ENCODE measurements around the gene ETV2.
"Not testable (repeated sequence)": the region's sequence is repeated elsewhere in the genome, so short reads cannot be mapped to it uniquely, and the experiment has no call there.

ETV2 gene

DNA sequence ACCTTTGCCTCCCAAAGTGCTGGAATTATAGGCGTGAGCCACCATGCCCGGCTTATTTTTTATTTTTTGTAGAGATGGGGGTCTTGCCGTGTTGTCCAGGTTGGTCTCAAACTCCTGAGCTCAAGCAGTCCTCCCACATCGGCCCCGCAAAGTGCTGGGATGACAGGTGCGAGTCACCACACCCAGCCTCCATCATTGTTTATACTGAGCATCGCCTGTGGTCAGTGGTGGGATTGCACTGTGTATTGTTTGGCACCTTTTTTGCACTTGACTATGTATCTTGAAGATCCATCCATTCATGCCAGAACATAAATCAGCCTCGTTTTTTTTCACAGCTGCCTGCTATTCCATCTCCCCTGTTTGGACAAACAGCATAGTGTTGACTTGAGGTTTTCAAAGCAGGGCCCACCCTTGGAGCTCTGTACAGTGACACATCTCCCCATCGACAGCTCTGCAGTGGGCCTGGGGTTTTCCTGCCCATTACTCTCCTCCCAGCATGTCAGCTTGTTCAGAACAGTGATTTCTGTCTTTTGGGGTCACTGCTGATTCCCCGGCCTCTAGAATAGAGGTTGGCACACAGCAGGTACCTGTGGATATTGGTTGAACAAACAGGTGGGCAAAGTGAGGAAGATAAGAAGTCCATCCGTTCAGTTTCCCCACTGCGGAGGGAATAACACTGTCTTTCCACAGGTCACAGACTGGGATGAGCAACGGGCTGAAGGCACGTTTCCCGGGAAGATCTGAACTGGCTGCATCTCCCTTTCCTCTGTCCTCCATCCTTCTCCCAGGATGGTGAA, 16.6 kb downstream of the ETV2 start:
- DNase-seq (ENCODE audit: low read depth), result no peak

DNA sequence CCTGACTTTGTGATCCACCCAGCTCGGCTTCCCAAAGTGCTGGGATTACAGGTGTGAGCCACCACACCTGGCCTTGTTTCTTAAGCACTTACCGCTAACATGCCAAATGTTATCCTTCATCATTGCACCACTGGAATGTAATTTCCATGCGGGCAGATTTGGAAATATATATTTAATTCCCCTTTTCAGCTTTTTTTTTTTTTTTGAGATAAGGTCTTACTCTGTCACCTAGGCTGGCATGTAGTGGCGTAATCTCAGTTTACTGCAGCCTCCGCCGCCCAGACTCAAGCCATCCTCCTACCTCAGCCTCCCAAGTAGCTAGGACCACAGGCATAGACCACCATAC, 20.4 kb downstream of the ETV2 start:
- DNase-seq (ENCODE audit: low read depth), result no peak

DNA sequence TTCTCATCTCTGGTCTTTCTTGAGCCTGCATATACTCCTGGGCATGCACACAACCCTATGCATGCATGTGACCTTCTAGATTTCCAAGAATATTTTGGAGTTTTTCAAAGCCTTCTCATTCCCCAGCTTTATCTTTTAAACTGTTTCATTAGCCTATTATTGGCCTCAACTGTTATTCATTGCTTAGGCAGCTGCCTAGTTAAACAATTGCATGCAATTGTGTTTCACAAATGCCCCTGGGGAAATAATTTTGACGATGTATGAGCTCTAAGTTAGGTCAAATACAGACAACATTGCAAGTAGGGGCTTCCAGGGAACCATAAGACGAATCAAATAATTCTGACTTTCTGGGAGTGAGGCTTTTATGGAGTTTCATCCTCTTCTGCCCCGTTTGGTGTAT, 22.4 kb downstream of the ETV2 start:
- DNase-seq (ENCODE audit: low read depth), result no peak

DNA sequence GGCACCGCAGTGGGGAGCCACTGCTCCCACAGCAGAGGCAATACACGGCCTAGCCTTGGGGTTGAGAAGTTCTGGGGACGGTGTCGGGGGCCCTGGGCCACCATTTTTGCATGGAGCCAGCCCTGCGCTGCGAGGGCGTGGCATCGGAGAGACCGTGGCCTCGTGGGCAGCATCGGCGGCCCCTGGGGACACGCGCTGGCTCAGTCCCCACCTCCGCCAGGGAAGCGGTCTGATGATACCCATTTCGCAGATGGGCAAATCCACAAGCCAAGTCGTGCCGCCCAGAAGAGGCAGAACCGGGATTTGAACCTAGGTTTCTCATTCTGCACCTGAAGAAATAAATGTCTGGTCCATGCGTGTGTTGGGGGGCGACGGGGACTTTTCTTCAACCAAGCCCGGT, 23.6 kb downstream of the ETV2 start:
- DNase-seq (ENCODE audit: low read depth), result no peak

DNA sequence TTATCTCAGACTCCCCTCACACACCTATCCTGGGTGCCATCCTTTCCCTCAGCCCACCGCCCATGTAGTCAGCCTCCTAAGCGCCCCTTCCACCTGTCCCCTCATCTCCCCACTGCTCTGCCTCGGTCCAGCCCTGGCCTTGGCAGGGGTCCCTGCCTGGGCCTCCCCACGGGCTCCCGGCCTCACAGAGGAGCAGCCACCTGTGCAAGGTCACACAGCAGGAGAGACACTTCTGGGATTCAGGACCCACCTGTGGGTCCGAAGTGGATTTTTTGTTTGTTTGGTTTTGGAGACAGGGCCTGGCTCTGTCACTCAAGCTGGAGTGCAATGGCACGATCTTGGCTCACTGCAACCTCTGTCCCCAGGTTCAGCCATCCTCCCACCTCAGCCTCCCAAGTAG, 24.1 kb downstream of the ETV2 start:
- no peak for DNase-seq (ENCODE audit: low read depth)

DNA sequence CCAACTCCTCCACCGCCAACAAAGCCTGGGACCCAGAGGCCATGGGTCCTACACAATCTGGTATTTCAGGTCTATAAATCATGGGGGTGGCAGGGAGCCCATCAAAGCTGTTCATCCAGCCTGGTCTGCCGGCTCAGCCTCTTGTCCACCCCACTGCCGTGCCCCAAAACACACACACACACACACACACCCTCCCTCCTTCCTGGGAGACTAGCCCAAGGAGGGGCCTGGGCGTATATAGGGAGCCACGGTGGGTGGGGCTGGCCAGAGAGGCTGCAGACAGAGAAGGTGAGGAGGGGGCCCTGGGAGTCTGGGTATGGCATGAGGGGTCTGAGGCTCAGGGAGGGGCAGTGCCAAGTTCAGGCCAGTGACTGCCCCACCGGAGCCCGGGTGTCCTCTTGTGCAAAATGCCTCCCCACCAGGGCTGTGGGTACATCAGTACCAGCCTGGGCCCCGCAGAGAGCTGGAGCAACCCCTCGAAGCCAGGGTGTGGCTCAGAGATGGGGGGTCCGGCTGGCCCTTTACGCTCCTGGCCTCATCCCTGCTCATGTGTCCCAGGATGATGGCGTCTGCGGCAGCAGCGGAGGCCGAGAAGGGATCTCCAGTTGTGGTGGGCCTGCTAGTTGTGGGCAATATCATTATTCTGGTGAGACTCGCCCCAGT, 24.8 kb downstream of the ETV2 start, which contains the start of gene UPK1A:
UPK1A (plus strand) TSS at position 267 of the 663 bp plus-strand sequence; CDS start at position 563, 296 bp downstream.
- DNase-seq (ENCODE audit: low read depth), result no peak

DNA sequence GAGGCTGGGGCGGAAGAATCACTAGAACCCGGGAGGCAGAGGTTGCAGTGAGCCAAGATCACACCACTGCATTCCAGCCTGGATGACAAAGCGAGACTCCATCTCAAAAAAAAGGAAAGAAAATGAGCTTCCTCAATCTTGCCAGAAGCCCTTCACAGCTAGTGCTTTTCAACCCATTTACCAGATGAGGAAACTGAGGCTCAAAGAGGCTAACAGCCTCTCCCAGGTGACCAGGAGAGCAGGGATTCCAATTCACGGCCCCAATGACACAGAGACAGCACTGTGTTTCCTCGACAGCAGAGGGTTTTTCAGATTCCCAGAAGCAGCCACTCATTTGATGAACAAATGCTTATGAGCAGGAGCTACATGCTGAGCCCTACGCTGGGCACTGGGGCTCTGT, 28.0 kb downstream of the ETV2 start:
- DNase-seq (ENCODE audit: low read depth), result no peak

DNA sequence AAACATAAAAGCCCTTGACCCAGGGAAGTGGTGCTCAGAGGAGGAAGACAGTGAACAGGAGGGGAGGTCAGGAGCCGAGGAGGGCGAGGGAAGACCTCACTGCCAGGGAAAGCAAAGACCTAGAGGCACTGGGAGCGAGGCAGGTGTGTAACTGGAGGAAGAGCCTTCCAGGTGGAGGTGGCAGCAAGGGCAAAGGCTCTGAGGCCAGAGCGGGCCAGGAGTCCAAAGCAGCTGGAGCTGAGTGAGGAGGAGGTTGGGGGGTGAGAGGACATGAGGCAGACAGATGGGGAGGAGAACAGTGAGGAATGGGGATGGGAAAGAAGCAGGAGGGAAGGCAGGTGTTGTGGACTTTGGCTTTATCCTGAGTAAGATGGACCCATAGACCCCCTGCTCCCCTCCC, 28.4 kb downstream of the ETV2 start:
- DNase-seq (ENCODE audit: low read depth), result no peak

DNA sequence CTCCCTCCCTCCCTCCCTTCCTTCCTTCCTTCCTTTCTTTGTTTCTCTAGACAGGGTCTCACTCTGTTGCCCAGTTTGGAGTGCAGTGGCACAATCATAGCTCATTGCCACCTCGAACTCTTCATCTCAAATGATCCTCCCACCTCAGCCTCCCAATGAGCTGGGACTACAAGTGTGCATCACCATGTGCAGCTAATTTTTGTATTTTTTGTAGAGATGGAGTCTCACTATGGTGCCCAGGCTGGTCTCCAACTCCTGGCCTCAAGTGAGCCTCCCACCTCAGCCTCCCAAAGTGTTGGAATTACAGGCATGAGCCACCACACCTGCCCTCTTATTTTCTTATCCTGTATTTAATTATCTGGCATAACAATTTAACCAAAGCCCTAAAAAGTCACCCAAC, 29.1 kb downstream of the ETV2 start:
- no peak for DNase-seq (ENCODE audit: low read depth)

DNA sequence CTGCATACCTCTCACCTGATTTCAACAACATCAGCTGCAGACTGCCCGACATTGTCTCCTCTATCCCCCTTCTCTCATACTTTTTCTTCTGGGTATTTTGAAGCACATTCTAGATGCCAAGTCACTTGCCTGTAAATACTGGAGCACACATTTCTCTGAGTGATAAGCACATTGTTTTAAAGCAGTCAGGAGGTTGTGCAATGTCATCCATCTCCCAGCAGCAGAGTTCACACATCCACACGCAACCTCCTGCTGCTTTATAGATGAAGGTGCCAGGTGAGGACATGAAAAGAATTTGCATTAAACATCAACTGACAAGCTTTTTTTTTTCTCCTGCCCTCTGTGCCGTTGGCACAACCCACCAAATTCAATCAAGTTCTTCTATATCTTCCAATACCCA, 30.3 kb downstream of the ETV2 start:
- no peak for DNase-seq (ENCODE audit: low read depth)

DNA sequence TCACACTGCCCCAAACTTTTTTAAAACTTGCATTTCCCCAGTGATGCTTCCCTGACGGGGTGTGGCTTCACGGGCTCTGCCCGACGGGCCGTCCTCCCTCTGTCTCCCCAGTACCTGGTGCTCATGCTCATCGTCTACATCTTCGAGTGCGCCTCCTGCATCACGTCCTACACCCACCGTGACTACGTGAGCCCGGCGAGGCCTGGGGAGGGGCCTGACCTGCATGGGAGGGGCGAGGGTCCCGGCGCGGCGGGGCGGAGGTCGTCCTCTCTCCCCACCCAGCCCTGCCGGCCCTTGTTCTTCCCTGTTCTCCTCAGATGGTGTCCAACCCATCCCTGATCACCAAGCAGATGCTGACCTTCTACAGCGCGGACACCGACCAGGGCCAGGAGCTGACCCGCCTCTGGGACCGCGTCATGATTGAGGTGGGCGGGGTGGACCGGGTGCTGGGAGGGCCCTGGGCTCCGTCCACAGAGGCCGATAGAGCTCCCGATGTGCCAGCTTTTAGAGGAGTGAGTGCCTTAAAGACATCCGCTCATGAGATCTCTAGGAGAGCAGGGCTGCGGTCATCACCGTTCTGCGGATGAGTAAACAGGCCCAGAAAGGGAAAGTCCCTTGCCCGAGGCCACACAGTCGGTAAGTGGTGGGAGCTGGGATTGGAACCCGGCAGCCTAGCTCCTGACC, 31.7 kb downstream of the ETV2 start:
- DNase-seq (ENCODE audit: low read depth), result peak; percentile 35

DNA sequence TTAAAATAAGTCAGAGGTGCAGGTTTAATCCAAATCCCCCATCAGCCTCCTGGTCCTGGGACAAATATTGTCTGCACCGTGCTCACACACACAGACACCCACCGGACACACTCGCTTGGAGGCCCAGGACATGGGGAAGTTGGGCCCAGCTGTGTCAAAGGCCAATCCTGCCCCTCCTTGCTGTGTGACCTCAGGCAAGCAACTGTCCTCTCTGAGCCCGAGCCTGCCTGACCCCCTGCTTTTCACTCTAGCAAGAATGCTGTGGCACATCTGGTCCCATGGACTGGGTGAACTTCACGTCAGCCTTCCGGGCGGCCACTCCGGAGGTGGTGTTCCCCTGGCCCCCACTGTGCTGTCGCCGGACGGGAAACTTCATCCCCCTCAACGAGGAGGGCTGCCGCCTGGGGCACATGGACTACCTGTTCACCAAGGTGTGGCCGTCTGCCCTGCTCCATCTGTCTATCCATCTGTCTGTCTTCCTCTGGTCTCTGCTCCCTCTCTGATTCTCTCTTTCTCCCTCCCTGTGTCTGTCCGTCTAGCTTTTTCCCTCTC, 34.1 kb downstream of the ETV2 start:
- DNase-seq (ENCODE audit: low read depth), result no peak

DNA sequence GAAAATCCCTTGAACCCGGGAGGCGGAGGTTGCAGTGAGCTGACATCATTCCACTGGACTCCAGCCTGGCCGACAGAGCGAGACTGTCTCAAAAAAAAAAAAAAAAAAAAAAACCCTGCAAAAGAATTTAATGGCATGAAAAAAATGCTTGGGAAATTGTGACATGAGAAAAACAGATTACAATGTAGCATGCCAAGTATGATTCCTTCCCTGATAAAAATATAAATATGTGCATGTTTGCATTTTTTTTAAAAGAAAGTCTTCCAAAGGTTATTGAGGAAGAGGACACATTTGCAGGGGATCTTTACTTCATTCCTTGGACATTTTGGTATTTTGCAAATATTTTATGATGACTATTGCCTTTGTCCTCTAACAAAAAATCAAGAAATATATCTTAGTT, 48.3 kb downstream of the ETV2 start:
- peak; percentile 42 for DNase-seq (ENCODE audit: low read depth)

DNA sequence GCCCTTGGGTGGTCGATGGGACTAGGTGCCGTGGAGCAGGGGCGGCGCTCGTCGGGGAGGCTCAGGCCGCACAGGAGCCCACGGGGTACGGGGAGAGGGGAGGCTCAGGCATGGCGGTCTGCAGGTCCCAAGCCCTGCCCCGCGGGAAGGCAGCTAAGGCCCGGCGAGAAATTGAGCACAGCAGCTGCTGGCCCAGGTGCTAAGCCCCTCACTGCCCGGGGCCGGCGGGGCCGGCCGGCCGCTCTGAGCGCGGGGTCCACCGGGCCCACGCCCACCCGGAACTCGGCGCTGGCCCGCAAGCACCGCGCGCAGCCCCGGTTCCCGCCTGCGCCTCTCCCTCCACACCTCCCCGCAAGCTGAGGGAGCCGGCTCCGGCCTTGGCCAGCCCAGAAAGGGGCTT, 49.6 kb downstream of the ETV2 start:
- DNase-seq (ENCODE audit: low read depth), result not testable (repeated sequence)

DNA sequence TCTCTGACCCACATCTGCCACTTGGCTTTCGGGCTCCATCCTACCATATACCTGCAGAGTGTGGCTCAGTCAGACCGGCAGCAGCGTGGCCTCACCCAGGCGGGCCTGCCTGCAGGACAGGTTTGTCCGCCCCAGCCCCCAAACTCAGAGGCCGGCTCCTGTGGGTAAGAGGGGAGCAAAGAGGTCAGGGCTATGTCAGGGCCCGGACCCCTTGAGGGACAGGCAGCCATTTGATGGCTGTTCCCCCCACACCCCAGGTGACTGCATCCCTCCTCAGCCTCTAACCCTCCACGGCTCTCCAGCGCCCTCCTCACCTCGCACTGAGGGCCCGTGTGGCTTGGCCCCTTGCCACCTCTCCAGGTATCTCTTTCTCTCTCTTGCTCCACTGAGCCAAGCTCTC, 50.5 kb downstream of the ETV2 start:
- DNase-seq (ENCODE audit: low read depth), result no peak

DNA sequence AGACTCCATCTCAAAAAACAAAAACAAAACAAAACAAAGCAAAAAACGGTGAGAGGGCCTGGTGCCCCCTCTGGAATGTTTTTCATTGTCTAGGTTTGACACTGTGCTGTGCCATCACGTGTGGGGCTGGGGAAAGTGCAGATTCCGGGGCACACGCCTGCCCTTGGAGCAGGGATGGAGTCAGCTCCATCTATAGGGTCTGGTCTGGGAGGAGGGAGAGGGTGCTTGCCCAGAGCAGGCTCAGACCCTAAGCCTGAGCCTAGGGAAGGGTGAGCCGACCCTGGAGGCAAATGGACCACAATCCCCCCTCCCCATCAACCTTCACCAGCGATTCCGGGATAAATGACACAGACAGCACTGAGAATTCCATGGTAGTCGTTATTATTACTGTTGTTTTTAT, 51.9 kb downstream of the ETV2 start:
- no peak for DNase-seq (ENCODE audit: low read depth)

DNA sequence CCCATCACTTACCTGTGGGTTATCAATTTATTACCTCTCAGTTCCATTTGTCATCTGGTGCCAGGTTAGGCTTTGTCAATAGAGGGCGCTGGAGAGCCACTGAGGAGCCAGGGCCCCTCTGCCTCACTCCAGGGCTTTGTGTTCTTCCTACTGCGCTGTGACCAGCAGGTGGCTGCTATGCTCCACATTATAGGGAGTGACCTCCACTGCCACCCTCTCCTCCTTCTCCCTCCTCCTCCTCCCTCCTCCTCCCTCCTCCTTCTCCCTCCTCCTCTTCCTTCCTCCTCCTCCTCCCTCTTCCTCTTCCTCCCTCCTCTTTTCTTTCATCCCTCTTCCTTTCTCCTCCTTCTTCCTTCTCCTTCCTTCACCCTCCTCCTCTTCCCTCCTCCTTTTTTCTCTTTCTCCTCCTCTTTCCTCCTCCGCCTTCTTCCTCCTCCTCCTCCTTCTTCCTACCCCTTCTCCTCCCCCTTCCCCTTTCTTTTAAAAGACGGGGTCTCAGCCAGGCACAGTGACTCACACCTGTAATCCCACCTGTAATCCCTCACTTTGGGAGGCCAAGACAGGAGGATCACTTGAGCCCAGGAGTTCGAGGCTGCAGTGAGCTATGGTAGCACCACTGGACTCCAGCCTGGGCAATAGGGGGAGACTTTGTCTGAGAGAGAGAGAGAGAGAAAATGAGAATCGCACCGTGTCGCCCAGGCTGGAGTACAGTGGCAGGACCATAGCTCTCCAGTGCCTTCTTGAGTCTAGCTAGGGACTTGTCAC, 52.5 kb downstream of the ETV2 start:
- peak; percentile 30 for DNase-seq (ENCODE audit: low read depth)

All from GM04503 (cell line).